WTC11 (cell line): ENCODE data around the gene RPUSD2. TPM values are rescaled to one million over a fixed set of nuclear protein-coding genes. Genes with fewer than 3 reads are reported as not detected.

Experiments used
- ATAC-seq: fragments of 200-7000 bp; cut with Tn5 transposase; 2 replicates; pipeline ENCODE4 v1.10.0; 2021; ENCODE audit warnings: mild to moderate bottlenecking, moderate library complexity
- CTCF ChIA-PET: fragments of 300-600 bp; sonication (Branson Sonifier 250); formaldehyde crosslinking; loops from one replicate; lab custom pipeline; 2021; ENCODE audit warnings: antibody characterized with exemption; lab: Charles Lee
- POLR2A ChIA-PET: fragments of 350-600 bp; sonication (Branson Sonifier 250); formaldehyde crosslinking; loops from one replicate; lab custom pipeline; 2021; ENCODE audit warnings: antibody characterized with exemption; lab: Charles Lee
- DNase-seq: peaks from one replicate; pipeline ENCODE4 v3.0.0; 2021; ENCODE audit warnings: low spot score
- H3K27ac Mint-ChIP-seq: 2 replicates; pipeline ENCODE4 v1.8.0; 2021; ENCODE audit warnings: mixed read lengths
- H3K27me3 Mint-ChIP-seq: 2 replicates; pipeline ENCODE4 v1.8.0; 2021; ENCODE audit warnings: low read depth, mild to moderate bottlenecking, moderate library complexity, mixed read lengths
- H3K36me3 Mint-ChIP-seq: 2 replicates; pipeline ENCODE4 v1.8.0; 2021; ENCODE audit warnings: mixed read lengths
- H3K4me1 Mint-ChIP-seq: 2 replicates; pipeline ENCODE4 v1.8.0; 2022; ENCODE audit warnings: mixed read lengths
- H3K4me3 Mint-ChIP-seq: 2 replicates; pipeline ENCODE4 v1.8.0; 2021; ENCODE audit warnings: mild to moderate bottlenecking, moderate library complexity, mixed read lengths
- H3K9me3 Mint-ChIP-seq: 2 replicates; pipeline ENCODE4 v1.8.0; 2021; ENCODE audit warnings: mixed read lengths
- ATF3 ChIP-seq: sonication (generic); formaldehyde crosslinking; conservative IDR thresholded peaks from 2 replicates; pipeline ENCODE4 v1.8.1; 2022; ENCODE audit warnings: mild to moderate bottlenecking, missing genetic modification reagents
- ATF6 ChIP-seq: sonication (generic); formaldehyde crosslinking; IDR thresholded peaks from 2 replicates; pipeline ENCODE4 v1.8.1; 2023; ENCODE audit warnings: mild to moderate bottlenecking, missing genetic modification reagents
- FOXJ3 ChIP-seq: sonication (generic); formaldehyde crosslinking; IDR thresholded peaks from 2 replicates; pipeline ENCODE4 v1.9.0; 2021; ENCODE audit warnings: missing genetic modification reagents, mild to moderate bottlenecking, borderline replicate concordance
- FOXP1 ChIP-seq: sonication (generic); formaldehyde crosslinking; IDR thresholded peaks from 2 replicates; pipeline ENCODE4 v1.8.0; 2022; ENCODE audit warnings: missing genetic modification reagents, mild to moderate bottlenecking, moderate library complexity, borderline replicate concordance
- GRHL2 ChIP-seq: fragments of 250-450 bp; sonication (Bioruptor Pico); IDR thresholded peaks from 2 replicates; pipeline ENCODE4 v1.8.0; 2022; ENCODE audit warnings: mild to moderate bottlenecking, moderate library complexity; ENCODE audit not compliant: insufficient replicate concordance, severe bottlenecking
- HMGA2 ChIP-seq: fragments of 250-450 bp; sonication (Bioruptor Pico); IDR thresholded peaks from 2 replicates; pipeline ENCODE4 v1.4.0; 2021; ENCODE audit warnings: mild to moderate bottlenecking, moderate library complexity
- IRF2 ChIP-seq: sonication (generic); formaldehyde crosslinking; IDR thresholded peaks from 2 replicates; pipeline ENCODE4 v1.8.0; 2022; ENCODE audit warnings: low read depth, missing genetic modification reagents, borderline replicate concordance
- JAZF1 ChIP-seq: fragments of 250-450 bp; sonication (Bioruptor Pico); IDR thresholded peaks from 2 replicates; pipeline ENCODE4 v1.9.0; 2021; ENCODE audit warnings: moderate library complexity, mild to moderate bottlenecking, inconsistent platforms
- MYBL2 ChIP-seq: sonication (generic); formaldehyde crosslinking; IDR thresholded peaks from 2 replicates; pipeline ENCODE4 v1.8.1; 2023; ENCODE audit warnings: mild to moderate bottlenecking, moderate library complexity, missing genetic modification reagents
- NFE2L1 ChIP-seq: sonication (generic); formaldehyde crosslinking; IDR thresholded peaks from 2 replicates; pipeline ENCODE4 v1.8.1; 2023; ENCODE audit warnings: missing genetic modification reagents
- NFYB ChIP-seq: sonication (generic); formaldehyde crosslinking; conservative IDR thresholded peaks from 2 replicates; pipeline ENCODE4 v1.8.0; 2022; ENCODE audit warnings: low read depth, missing genetic modification reagents
- NR1H2 ChIP-seq: sonication (generic); formaldehyde crosslinking; IDR thresholded peaks from 2 replicates; pipeline ENCODE4 v1.9.0; 2021; ENCODE audit warnings: mild to moderate bottlenecking, moderate library complexity, missing genetic modification reagents
- NR2C2 ChIP-seq: sonication (generic); formaldehyde crosslinking; IDR thresholded peaks from 2 replicates; pipeline ENCODE4 v1.8.0; 2022; ENCODE audit warnings: mild to moderate bottlenecking, missing genetic modification reagents
- NR3C1 ChIP-seq: sonication (generic); formaldehyde crosslinking; conservative IDR thresholded peaks from 2 replicates; pipeline ENCODE4 v1.8.1; 2023; ENCODE audit warnings: low read depth, mild to moderate bottlenecking, missing genetic modification reagents
- SMAD3 ChIP-seq: sonication (generic); formaldehyde crosslinking; IDR thresholded peaks from 2 replicates; pipeline ENCODE4 v1.8.0; 2022; ENCODE audit warnings: missing genetic modification reagents, mild to moderate bottlenecking, borderline replicate concordance
- SMAD4 ChIP-seq: sonication (generic); formaldehyde crosslinking; IDR thresholded peaks from 2 replicates; pipeline ENCODE4 v1.8.0; 2022; ENCODE audit warnings: mild to moderate bottlenecking, missing genetic modification reagents
- TEAD1 ChIP-seq: sonication (generic); formaldehyde crosslinking; IDR thresholded peaks from 2 replicates; pipeline ENCODE4 v1.8.0; 2022; ENCODE audit warnings: mild to moderate bottlenecking, missing genetic modification reagents
- ZNF138 ChIP-seq: sonication (generic); formaldehyde crosslinking; conservative IDR thresholded peaks from 2 replicates; pipeline ENCODE4 v1.8.1; 2022; ENCODE audit warnings: mild to moderate bottlenecking, moderate library complexity, missing genetic modification reagents
- ZNF671 ChIP-seq: fragments of 250-450 bp; sonication (Bioruptor Pico); IDR thresholded peaks from 2 replicates; pipeline ENCODE4 v1.8.0; 2021; ENCODE audit warnings: mild to moderate bottlenecking
- total RNA-seq: library from RNA; stranded (reverse); gene quantifications from 3 replicates; pipeline ENCODE4 v1.2.3, GENCODE V29; 2021
- TF ChIP-seq, protein P1 (sequence below): fragments of 250-450 bp; sonication (Bioruptor Pico); IDR thresholded peaks from 2 replicates; pipeline ENCODE4 v1.9.0; 2021; ENCODE audit warnings: mild to moderate bottlenecking
- TF ChIP-seq, protein P2 (sequence below): sonication (generic); formaldehyde crosslinking; IDR thresholded peaks from 2 replicates; pipeline ENCODE4 v1.8.1; 2023; ENCODE audit warnings: mild to moderate bottlenecking, missing genetic modification reagents, moderate library complexity
- TF ChIP-seq, protein P3 (sequence below): sonication (generic); formaldehyde crosslinking; IDR thresholded peaks from 2 replicates; pipeline ENCODE4 v1.8.1; 2022; ENCODE audit warnings: missing genetic modification reagents, borderline replicate concordance
- TF ChIP-seq, protein P4 (sequence below): sonication (generic); formaldehyde crosslinking; IDR thresholded peaks from 2 replicates; pipeline ENCODE4 v1.8.0; 2022; ENCODE audit warnings: mild to moderate bottlenecking, missing genetic modification reagents
- TF ChIP-seq, protein P5 (sequence below): sonication (generic); formaldehyde crosslinking; IDR thresholded peaks from 2 replicates; pipeline ENCODE4 v1.8.1; 2022; ENCODE audit warnings: low read depth, missing genetic modification reagents, borderline replicate concordance

The RPUSD2 gene
- total RNA-seq, 1 experiment from 2014 or later, result 30.8 TPM

DNA sequence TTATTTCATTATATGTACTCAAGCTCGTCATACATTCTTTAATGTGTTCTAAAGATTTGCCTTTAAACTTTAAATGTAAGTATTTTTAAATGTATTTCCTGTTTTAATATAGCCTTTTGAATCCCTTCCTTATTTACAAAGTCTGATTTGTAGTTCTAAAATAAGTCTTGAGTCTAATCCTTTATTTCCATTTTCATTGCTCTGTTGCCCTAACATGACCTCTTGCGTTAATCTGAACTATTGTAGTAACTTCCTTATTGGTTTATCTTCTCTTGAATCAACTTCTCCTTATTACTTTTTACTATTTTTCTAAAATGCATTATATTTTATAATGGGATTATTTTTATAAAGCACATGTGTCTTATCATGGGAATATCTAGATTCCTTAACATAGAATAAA is 48.9 kb downstream of the RPUSD2 start:
- ATAC-seq, result no peak
- H3K4me3 Mint-ChIP-seq, result no peak overlapping the region
- H3K9me3 Mint-ChIP-seq, result no peaks in the 10 kb centered on the region
- DNase-seq, result no peak
- TF ChIP-seq ZNF671 (CRISPR knock-in tag), result no peak
- ChIA-PET CTCF (no interaction called here), POLR2A (interaction anchor here (0.6 kb wide), 2 partner anchors 58 to 294 kb away, joined by 4 to 7 read pairs; no protein-coding TSS in a partner anchor)
- no peaks in the 10 kb centered on the region for H3K4me1 Mint-ChIP-seq
- H3K27me3 Mint-ChIP-seq, result no peaks in the 10 kb centered on the region
- peaks cover 17% of the 10 kb centered on the region for H3K36me3 Mint-ChIP-seq
- no peak overlapping the region for H3K27ac Mint-ChIP-seq

- POLR2A ChIA-PET, result no interaction called here
- Mint-ChIP-seq H3K4me1 (no peaks in the 10 kb centered on the region), H3K9me3 (no peaks in the 10 kb centered on the region), H3K4me3 (no peak overlapping the region), H3K36me3 (peaks cover 17% of the 10 kb centered on the region), H3K27ac (no peak overlapping the region), H3K27me3 (no peaks in the 10 kb centered on the region)
- TF ChIP-seq JAZF1 (no peak), NFE2L1 (CRISPR knock-in tag) (no peak), FOXP1 (CRISPR knock-in tag) (no peak), NR3C1 (CRISPR knock-in tag) (no peak), HMGA2 (CRISPR knock-in tag) (no peak), IRF2 (no peak), ZNF138 (CRISPR knock-in tag) (no peak), ATF3 (no peak), SMAD3 (no peak)
- TF ChIP-seq, protein P1, sequence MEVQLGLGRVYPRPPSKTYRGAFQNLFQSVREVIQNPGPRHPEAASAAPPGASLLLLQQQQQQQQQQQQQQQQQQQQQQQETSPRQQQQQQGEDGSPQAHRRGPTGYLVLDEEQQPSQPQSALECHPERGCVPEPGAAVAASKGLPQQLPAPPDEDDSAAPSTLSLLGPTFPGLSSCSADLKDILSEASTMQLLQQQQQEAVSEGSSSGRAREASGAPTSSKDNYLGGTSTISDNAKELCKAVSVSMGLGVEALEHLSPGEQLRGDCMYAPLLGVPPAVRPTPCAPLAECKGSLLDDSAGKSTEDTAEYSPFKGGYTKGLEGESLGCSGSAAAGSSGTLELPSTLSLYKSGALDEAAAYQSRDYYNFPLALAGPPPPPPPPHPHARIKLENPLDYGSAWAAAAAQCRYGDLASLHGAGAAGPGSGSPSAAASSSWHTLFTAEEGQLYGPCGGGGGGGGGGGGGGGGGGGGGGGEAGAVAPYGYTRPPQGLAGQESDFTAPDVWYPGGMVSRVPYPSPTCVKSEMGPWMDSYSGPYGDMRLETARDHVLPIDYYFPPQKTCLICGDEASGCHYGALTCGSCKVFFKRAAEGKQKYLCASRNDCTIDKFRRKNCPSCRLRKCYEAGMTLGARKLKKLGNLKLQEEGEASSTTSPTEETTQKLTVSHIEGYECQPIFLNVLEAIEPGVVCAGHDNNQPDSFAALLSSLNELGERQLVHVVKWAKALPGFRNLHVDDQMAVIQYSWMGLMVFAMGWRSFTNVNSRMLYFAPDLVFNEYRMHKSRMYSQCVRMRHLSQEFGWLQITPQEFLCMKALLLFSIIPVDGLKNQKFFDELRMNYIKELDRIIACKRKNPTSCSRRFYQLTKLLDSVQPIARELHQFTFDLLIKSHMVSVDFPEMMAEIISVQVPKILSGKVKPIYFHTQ (CRISPR knock-in tag), result no peak
- TF ChIP-seq, protein P2, sequence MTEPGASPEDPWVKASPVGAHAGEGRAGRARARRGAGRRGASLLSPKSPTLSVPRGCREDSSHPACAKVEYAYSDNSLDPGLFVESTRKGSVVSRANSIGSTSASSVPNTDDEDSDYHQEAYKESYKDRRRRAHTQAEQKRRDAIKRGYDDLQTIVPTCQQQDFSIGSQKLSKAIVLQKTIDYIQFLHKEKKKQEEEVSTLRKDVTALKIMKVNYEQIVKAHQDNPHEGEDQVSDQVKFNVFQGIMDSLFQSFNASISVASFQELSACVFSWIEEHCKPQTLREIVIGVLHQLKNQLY (CRISPR knock-in tag), result no peak
- CTCF ChIA-PET, result no interaction called here
- no peak for DNase-seq
- ATAC-seq, result no peak
Measured at GRCh38 chr15:40618906-40619305, 49.8 kb downstream of the RPUSD2 start.

DNA sequence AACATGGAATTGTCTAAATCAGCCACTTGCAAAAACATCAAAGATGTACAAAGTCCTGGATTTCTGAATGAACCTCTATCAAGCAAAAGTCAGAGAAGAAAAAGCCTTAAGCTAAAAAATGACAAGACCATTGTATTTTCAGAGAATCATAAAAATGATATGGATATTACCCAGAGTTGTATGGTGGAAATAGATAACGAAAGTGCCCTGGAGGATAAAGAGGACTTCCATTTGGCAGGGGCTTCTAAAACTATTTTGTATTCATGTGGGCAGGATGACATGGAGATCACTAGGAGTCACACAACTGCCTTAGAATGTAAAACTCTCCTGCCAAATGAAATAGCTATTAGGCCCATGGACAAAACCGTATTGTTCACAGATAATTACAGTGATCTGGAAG is 54.3 kb downstream of the RPUSD2 start:
- Mint-ChIP-seq H3K36me3 (peaks cover 15% of the 10 kb centered on the region), H3K4me1 (no peaks in the 10 kb centered on the region), H3K27me3 (no peaks in the 10 kb centered on the region), H3K4me3 (no peak overlapping the region), H3K27ac (no peak overlapping the region), H3K9me3 (no peaks in the 10 kb centered on the region)
- ATAC-seq (no peak), DNase-seq (no peak)
- ChIA-PET CTCF (no interaction called here), POLR2A (no interaction called here)
- no peak for TF ChIP-seq SMAD4 (CRISPR knock-in tag)
- no peak for TF ChIP-seq NR1H2
- no peak for TF ChIP-seq GRHL2 (CRISPR knock-in tag)
- TF ChIP-seq TEAD1 (CRISPR knock-in tag), result no peak
- no peak for TF ChIP-seq NR2C2 (CRISPR knock-in tag)
- TF ChIP-seq NFYB (CRISPR knock-in tag), result no peak
- TF ChIP-seq, protein P3, sequence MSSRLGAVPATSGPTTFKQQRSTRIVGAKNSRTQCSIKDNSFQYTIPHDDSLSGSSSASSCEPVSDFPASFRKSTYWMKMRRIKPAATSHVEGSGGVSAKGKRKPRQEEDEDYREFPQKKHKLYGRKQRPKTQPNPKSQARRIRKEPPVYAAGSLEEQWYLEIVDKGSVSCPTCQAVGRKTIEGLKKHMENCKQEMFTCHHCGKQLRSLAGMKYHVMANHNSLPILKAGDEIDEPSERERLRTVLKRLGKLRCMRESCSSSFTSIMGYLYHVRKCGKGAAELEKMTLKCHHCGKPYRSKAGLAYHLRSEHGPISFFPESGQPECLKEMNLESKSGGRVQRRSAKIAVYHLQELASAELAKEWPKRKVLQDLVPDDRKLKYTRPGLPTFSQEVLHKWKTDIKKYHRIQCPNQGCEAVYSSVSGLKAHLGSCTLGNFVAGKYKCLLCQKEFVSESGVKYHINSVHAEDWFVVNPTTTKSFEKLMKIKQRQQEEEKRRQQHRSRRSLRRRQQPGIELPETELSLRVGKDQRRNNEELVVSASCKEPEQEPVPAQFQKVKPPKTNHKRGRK (CRISPR knock-in tag), result no peak
- no peak for TF ChIP-seq MYBL2
- TF ChIP-seq ATF6 (CRISPR knock-in tag), result no peak
- TF ChIP-seq, protein P4, sequence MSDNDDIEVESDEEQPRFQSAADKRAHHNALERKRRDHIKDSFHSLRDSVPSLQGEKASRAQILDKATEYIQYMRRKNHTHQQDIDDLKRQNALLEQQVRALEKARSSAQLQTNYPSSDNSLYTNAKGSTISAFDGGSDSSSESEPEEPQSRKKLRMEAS (CRISPR knock-in tag), result no peak
- TF ChIP-seq, protein P5, sequence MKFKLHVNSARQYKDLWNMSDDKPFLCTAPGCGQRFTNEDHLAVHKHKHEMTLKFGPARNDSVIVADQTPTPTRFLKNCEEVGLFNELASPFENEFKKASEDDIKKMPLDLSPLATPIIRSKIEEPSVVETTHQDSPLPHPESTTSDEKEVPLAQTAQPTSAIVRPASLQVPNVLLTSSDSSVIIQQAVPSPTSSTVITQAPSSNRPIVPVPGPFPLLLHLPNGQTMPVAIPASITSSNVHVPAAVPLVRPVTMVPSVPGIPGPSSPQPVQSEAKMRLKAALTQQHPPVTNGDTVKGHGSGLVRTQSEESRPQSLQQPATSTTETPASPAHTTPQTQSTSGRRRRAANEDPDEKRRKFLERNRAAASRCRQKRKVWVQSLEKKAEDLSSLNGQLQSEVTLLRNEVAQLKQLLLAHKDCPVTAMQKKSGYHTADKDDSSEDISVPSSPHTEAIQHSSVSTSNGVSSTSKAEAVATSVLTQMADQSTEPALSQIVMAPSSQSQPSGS (CRISPR knock-in tag), result no peak
- no peak for TF ChIP-seq FOXJ3 (CRISPR knock-in tag)
- no peak for TF ChIP-seq ATF3
